SU-DHL-6 (cell line): Measurements from ENCODE around the gene PLA1A.

Experiments
- CTCF ChIP-seq: fragments of 200-600 bp; sonication (generic); IDR thresholded peaks from one replicate; pipeline ENCODE4 v1.5.1; 2017; ENCODE audit warnings: antibody characterized with exemption, mild to moderate bottlenecking, low read length, moderate library complexity; ENCODE audit not compliant: insufficient read depth, poor library complexity, severe bottlenecking
- EZH2phosphoT487 ChIP-seq: fragments of 200-600 bp; sonication (generic), shearing (Covaris generic); conservative IDR thresholded peaks from 2 replicates; pipeline ENCODE4 v1.6.1; 2018; ENCODE audit warnings: mild to moderate bottlenecking, antibody characterized with exemption, low read length, moderate library complexity, mixed read lengths

GRCh38 chr3:119636891-119637611, 39.4 kb downstream of the PLA1A start:
- TF ChIP-seq EZH2phosphoT487 (no peak), CTCF (no peak)
